HG02798 (cell line): ENCODE results near the gene PRR5.

Source experiments
- ATAC-seq: cut with Tn5 transposase; IDR thresholded peaks from one replicate; pipeline ENCODE4 v1.9.1; 2021; ENCODE audit warnings: mild to moderate bottlenecking; ENCODE audit not compliant: unreplicated experiment, poor library complexity

The PRR5 gene

DNA sequence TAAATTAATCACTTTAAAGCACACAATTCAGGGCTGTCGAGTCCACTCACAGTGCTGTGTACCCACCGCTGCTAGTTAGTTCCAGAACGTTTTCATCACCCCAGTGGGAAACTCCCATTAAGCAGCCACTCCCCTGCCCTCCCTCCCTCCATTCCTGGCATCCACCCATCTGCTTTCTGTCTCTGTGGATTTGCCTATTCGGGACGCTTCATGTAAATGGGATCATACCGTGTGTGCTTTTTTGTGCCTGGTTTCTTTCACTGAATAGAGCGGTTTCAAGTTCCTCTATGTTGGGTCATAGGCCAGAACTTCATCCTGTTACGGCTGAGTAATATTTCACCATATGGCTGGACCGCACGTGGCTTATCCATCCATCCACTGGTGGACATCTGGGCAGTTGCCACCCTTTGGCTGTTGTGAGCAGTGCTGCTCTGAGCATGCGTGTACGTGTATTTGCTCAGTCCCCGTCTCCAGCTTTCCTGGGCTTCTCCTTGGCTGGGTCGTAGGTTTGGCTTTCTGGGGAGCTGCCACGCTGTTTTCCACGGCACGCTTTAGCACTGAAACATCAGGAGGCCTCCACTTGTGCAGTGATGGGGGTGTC lies 80.5 kb downstream of the PRR5 start:
- no peak for ATAC-seq

DNA sequence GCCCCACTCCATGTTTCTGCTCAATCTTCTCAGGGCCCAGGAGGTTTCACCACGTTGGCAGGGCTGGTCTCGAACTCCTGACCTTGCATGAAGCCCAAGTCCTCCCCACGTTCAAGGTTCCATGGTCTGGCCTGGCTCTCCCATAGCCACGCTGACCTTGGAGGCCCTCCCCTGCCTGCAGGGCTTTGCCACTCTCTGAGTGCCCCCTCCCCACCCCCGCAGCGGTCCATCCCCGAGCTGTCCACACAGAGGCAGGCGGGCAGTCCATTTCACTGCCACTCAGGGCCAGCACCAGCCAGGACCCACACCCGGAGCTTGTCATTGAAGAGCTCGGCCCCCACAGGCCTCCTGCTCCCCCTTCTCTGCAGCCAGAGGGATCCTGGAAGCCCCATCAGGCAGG lies 81.1 kb downstream of the PRR5 start:
- ATAC-seq, result no peak

DNA sequence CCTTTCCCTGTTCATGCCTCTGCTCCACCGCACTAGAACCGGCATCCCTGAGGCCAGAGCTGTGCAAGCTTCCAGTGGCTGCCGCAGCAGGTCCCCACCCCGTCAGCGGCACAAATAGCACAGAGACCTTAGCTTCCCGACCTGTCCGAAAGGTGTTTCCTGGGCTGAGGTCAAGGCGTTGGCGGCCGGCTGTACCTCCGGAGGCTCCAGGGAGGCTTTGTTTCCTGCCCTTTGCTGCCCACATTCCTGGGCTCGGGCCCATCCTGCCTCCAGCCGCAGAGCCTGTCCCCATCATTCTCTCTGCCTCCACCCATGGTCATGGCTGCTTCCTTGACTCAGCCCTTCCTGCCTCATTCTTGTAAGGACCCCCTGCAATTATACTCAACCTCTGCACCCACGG lies 81.6 kb downstream of the PRR5 start:
- ATAC-seq, result no peak

DNA sequence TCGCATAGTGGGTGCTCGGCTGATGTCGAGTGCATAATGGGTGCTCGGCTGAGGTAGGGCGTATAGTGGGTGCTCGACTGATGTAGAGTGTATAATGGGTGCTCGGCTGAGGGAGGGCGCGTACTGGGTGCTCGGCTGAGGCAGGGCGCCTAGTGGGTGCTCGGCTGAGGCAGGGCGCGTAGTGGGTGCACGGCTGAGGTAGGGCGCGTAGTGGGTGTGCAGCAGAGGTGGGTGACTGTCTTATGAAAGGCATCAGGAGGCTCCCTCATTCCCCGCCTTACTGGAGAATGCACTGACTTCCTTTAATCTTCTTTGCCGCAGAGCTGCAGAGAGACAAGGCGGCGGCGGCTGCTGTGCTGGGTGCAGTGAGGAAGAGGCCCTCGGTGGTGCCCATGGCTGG lies 84.1 kb downstream of the PRR5 start:
- ATAC-seq, result no peak

DNA sequence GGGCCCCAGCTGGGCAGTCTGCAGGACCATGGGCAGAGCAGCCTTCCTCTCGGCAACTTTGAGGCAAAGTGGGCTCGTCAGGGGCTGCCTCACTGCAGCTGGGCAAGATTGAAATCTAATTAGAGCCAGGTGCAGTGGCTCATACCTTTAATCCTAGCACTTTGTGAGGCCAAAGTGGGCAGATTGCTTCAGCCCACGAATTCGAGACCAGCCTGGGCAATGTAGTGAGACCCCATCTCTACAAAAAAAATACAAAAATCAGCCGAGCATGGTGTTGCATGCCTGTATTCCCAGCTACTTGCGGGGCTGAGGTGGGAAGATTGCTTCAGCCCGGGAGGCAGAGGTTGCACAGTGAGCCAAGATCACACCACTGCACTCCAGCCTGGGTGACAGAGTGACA lies 84.6 kb downstream of the PRR5 start:
- ATAC-seq, result no peak
